HepG2 (cell line): ENCODE data around the gene MACROD2. TPM values are rescaled to one million over a fixed set of nuclear protein-coding genes. Genes with fewer than 3 reads are reported as not detected.

ENCODE experiments used
- ATAC-seq: fragments of 200-7000 bp; cut with Tn5 transposase; 3 replicates; pipeline ENCODE4 v1.9.1; 2020; ENCODE audit warnings: mild to moderate bottlenecking, moderate library complexity
- BruUV-seq: library from RNA; stranded (reverse); fragments of 400-500 nt; replicated peaks from 2 replicates; lab custom pipeline; 2021; lab: Mats Ljungman, UMichigan
- CTCF ChIA-PET: fragments of 300-600 bp; formaldehyde crosslinking; extraction: SDS; loops from one replicate; lab custom pipeline; 2021; ENCODE audit warnings: low total read pairs, inconsistent platforms, low intra/inter-chr PET ratio; lab: Yijun Ruan, JAX
- POLR2A ChIA-PET: fragments of 350-600 bp; sonication (Branson Sonifier 250); formaldehyde crosslinking; loops from one replicate; lab custom pipeline; 2020; ENCODE audit warnings: antibody characterized with exemption, inconsistent platforms; lab: Yijun Ruan, JAX
- DNase-seq: peaks from one replicate; pipeline ENCODE4 v3.0.0-alpha.2; 2015; ENCODE audit warnings: low spot score
- FAIRE-seq: peaks from 3 replicates; lab custom pipeline; 2011; peaks lifted over from hg19 to GRCh38; lab: Jason Lieb, UNC
- H2AFZ ChIP-seq: one replicate; pipeline ENCODE4 v1.6.1; 2011; ENCODE audit warnings: low read length, inconsistent platforms
- H3K27ac ChIP-seq: fragments of 300-600 bp; 3 replicates; pipeline ENCODE4 v1.8.0; 2011; ENCODE audit warnings: mixed run types, mild to moderate bottlenecking, mixed read lengths, low read length, inconsistent platforms; ENCODE audit not compliant: insufficient read depth; ENCODE audit errors: extremely low read length
- H3K27me3 ChIP-seq, 2 experiments: fragments of 200-600 bp in 1 of 2; 2 replicates in 1 of 2; 3 replicates in 1 of 2; pipeline versions ENCODE4 v1.6.0 to v1.8.0; 2011; ENCODE audit warnings: low read length in 2 of 2, mild to moderate bottlenecking in 2 of 2, moderate library complexity in 2 of 2, inconsistent platforms in 1 of 2; ENCODE audit not compliant: insufficient read depth in 2 of 2, control insufficient read depth in 1 of 2
- H3K36me3 ChIP-seq, 2 experiments: fragments of 200-600 bp in 1 of 2; replicated peaks in 1 of 2; 2 replicates in 1 of 2; 3 replicates in 1 of 2; pipeline versions ENCODE4 v1.5.1 to v1.8.0; 2011; ENCODE audit warnings: low read length in 2 of 2, inconsistent platforms in 1 of 2; ENCODE audit not compliant: insufficient read depth in 2 of 2, control insufficient read depth in 1 of 2
- H3K4me1 ChIP-seq: 2 replicates; pipeline ENCODE4 v1.5.1; 2012; ENCODE audit warnings: low read length, inconsistent platforms; ENCODE audit not compliant: insufficient read depth
- H3K4me2 ChIP-seq: 2 replicates; pipeline ENCODE4 v1.6.0; 2011; ENCODE audit warnings: low read depth, low read length, inconsistent platforms
- H3K4me3 ChIP-seq, 3 experiments: fragments of 200-600 bp in 1 of 3; sonication (generic), shearing (Covaris generic) in 1 of 3; replicated peaks in 1 of 3; 2 replicates each; pipeline ENCODE4 v1.5.1; 2011 to 2016; ENCODE audit warnings: low read length in 3 of 3, inconsistent platforms in 2 of 3, low read depth in 2 of 3, mild to moderate bottlenecking in 2 of 3, control low read depth in 1 of 3, mixed read lengths in 1 of 3; ENCODE audit not compliant: insufficient read depth in 1 of 3
- H3K79me2 ChIP-seq: one replicate; pipeline ENCODE4 v1.6.1; 2011; ENCODE audit warnings: low read length, inconsistent platforms; ENCODE audit not compliant: insufficient read depth
- H3K9ac ChIP-seq: 2 replicates; pipeline ENCODE4 v1.6.0; 2011; ENCODE audit warnings: mild to moderate bottlenecking, low read depth, low read length, inconsistent platforms; ENCODE audit not compliant: insufficient read depth
- H3K9me3 ChIP-seq: 2 replicates; pipeline ENCODE4 v1.5.1; 2012; ENCODE audit warnings: mild to moderate bottlenecking, low read length
- H4K20me1 ChIP-seq: 2 replicates; pipeline ENCODE4 v1.6.0; 2011; ENCODE audit warnings: inconsistent platforms, mild to moderate bottlenecking, low read length, moderate library complexity; ENCODE audit not compliant: insufficient read depth
- ISX ChIP-seq: sonication (generic); formaldehyde crosslinking; conservative IDR thresholded peaks from 2 replicates; pipeline ENCODE4 v1.5.0; 2020; ENCODE audit warnings: missing genetic modification reagents
- PAX8 ChIP-seq: sonication (generic); formaldehyde crosslinking; IDR thresholded peaks from 2 replicates; pipeline ENCODE4 v1.8.0; 2022; ENCODE audit warnings: mild to moderate bottlenecking, missing genetic modification reagents, borderline replicate concordance
- RBM39 ChIP-seq: fragments of 200-400 bp; formaldehyde crosslinking; IDR thresholded peaks from one replicate; pipeline ENCODE4 v1.6.1; 2018; ENCODE audit warnings: antibody characterized with exemption, mild to moderate bottlenecking, low read depth, low read length; ENCODE audit not compliant: poor library complexity, severe bottlenecking
- RFX1 ChIP-seq: fragments of 450-650 bp; IDR thresholded peaks from 2 replicates; pipeline ENCODE4 v1.6.1; 2017
- SP4 ChIP-seq: sonication (generic); formaldehyde crosslinking; IDR thresholded peaks from 2 replicates; pipeline ENCODE4 v1.8.1; 2023; ENCODE audit warnings: mild to moderate bottlenecking, missing genetic modification reagents
- THAP7 ChIP-seq: sonication (generic); formaldehyde crosslinking; IDR thresholded peaks from 2 replicates; pipeline ENCODE4 v1.8.1; 2023; ENCODE audit warnings: mild to moderate bottlenecking, missing genetic modification reagents
- ZNF282 ChIP-seq: fragments of 450-650 bp; IDR thresholded peaks from 2 replicates; pipeline ENCODE4 v1.6.1; 2018; ENCODE audit not compliant: partially characterized antibody
- ZNF431 ChIP-seq: sonication (generic); formaldehyde crosslinking; IDR thresholded peaks from 2 replicates; pipeline ENCODE4 v1.9.0; 2022; ENCODE audit warnings: missing genetic modification reagents, low read depth, mild to moderate bottlenecking, borderline replicate concordance
- ZNF749 ChIP-seq: sonication (generic); formaldehyde crosslinking; IDR thresholded peaks from 2 replicates; pipeline ENCODE4 v1.8.0; 2022; ENCODE audit warnings: mild to moderate bottlenecking, missing genetic modification reagents, moderate library complexity, borderline replicate concordance
- ZNF772 ChIP-seq: sonication (generic); formaldehyde crosslinking; IDR thresholded peaks from 2 replicates; pipeline ENCODE4 v1.5.0; 2020; ENCODE audit warnings: mild to moderate bottlenecking, missing genetic modification reagents
- WGBS: methylation state at CpG from one replicate; pipeline ENCODE4 v1.1.6; 2017; ENCODE audit warnings: low lambda C conversion rate; 5-methylcytosine and 5-hydroxymethylcytosine counted together
- in situ Hi-C: cut with HindIII; loops from 2 replicates; pipeline ENCODE4 v1.10.0; 2017; ENCODE audit warnings: low pct_unique_long_range_greater_than_20kb; ENCODE audit not compliant: extremely low pct_ligation_motif_present
- intact Hi-C: fragments of 100-400 bp; cut with micrococcal nuclease; formaldehyde crosslinking; loops from one replicate; pipeline ENCODE4 v1.10.0; 2022; ENCODE audit not compliant: unreplicated experiment
- polyA plus RNA-seq, 8 experiments: library from polyadenylated mRNA; depleted of rRNA in 3 of 8; stranded (reverse) in 7 of 8; unstranded in 1 of 8; fragments of >200 nt; fragmentation: Illumina TruSeq in 4 of 8; extraction: Trizol in 4 of 8; gene quantifications; 2 replicates each; pipeline versions ENCODE4 v1.2.1 to v1.2.3, GENCODE V29; 2011 to 2016; ENCODE audit warnings: low read depth in 4 of 8, missing spikeins in 1 of 8, mixed read lengths in 1 of 8; ENCODE audit not compliant: insufficient read depth in 1 of 8
- total RNA-seq, 5 experiments: library from RNA; depleted of rRNA; stranded (reverse); fragments of >200 nt; fragmentation: Illumina TruSeq; extraction: Trizol; gene quantifications; 2 replicates each; pipeline ENCODE4 v1.2.3, GENCODE V29; 2016; ENCODE audit warnings: low read depth in 1 of 5
- TF ChIP-seq, protein P1 (sequence below): sonication (generic); formaldehyde crosslinking; IDR thresholded peaks from 2 replicates; pipeline ENCODE4 v1.4.0; 2020; ENCODE audit warnings: mild to moderate bottlenecking, low read depth, missing genetic modification reagents
- TF ChIP-seq, protein P2 (sequence below): IDR thresholded peaks from 2 replicates; pipeline ENCODE4 v1.6.1; 2012; ENCODE audit warnings: inconsistent platforms
- TF ChIP-seq, protein P3 (sequence below): sonication (generic); formaldehyde crosslinking; IDR thresholded peaks from 2 replicates; pipeline ENCODE4 v1.4.0; 2020; ENCODE audit warnings: missing genetic modification reagents

Gene MACROD2
- total and polyA plus RNA-seq, 2 of the 13 experiments (the other 11 are each of a cell fraction or from before 2014, with no cell fraction given), result 0.13 to 0.51 TPM

GRCh38 chr20:16000112-16000511 is 2004.8 kb downstream of the MACROD2 start:
- Histone ChIP-seq H3K9me3 (peaks cover 77% of the 10 kb centered on the region), H3K4me3 (no peak overlapping the region), H3K27me3 (no peaks in the 10 kb centered on the region), H3K36me3 (no peaks in the 10 kb centered on the region), H4K20me1 (no peaks in the 10 kb centered on the region), H3K79me2 (no peaks in the 10 kb centered on the region), H3K4me1 (no peaks in the 10 kb centered on the region), H3K4me2 (no peak overlapping the region), H2AFZ (no peak overlapping the region), H3K9ac (no peak overlapping the region), H3K27ac (no peak overlapping the region)
- FAIRE-seq (no peak), ATAC-seq (no peak), DNase-seq (no peak)
- WGBS, result 0% methylated on average over 1 of the region's 1 CpG
- ChIA-PET POLR2A (no interaction called here), CTCF (no interaction called here)
- in situ Hi-C loops, result no loop called here
- intact Hi-C loops, result no loop called here
- BruUV-seq, result no TSS peak
- TF ChIP-seq SP4 (CRISPR knock-in tag) (no peak), ZNF772 (CRISPR knock-in tag) (no peak), ISX (CRISPR knock-in tag) (no peak), THAP7 (CRISPR knock-in tag) (no peak), ZNF282 (no peak), PAX8 (no peak), RFX1 (no peak), ZNF749 (CRISPR knock-in tag) (no peak), ZNF431 (CRISPR knock-in tag) (no peak), RBM39 (no peak)
- TF ChIP-seq, protein P1, sequence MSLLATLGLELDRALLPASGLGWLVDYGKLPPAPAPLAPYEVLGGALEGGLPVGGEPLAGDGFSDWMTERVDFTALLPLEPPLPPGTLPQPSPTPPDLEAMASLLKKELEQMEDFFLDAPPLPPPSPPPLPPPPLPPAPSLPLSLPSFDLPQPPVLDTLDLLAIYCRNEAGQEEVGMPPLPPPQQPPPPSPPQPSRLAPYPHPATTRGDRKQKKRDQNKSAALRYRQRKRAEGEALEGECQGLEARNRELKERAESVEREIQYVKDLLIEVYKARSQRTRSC (CRISPR knock-in tag), result no peak
- TF ChIP-seq, protein P2, sequence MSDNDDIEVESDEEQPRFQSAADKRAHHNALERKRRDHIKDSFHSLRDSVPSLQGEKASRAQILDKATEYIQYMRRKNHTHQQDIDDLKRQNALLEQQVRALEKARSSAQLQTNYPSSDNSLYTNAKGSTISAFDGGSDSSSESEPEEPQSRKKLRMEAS, result no peak
- TF ChIP-seq, protein P3, sequence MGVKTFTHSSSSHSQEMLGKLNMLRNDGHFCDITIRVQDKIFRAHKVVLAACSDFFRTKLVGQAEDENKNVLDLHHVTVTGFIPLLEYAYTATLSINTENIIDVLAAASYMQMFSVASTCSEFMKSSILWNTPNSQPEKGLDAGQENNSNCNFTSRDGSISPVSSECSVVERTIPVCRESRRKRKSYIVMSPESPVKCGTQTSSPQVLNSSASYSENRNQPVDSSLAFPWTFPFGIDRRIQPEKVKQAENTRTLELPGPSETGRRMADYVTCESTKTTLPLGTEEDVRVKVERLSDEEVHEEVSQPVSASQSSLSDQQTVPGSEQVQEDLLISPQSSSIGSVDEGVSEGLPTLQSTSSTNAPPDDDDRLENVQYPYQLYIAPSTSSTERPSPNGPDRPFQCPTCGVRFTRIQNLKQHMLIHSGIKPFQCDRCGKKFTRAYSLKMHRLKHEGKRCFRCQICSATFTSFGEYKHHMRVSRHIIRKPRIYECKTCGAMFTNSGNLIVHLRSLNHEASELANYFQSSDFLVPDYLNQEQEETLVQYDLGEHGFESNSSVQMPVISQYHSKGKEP, result no peak
